ENCODE results near the gene SLC8B1.

DNA sequence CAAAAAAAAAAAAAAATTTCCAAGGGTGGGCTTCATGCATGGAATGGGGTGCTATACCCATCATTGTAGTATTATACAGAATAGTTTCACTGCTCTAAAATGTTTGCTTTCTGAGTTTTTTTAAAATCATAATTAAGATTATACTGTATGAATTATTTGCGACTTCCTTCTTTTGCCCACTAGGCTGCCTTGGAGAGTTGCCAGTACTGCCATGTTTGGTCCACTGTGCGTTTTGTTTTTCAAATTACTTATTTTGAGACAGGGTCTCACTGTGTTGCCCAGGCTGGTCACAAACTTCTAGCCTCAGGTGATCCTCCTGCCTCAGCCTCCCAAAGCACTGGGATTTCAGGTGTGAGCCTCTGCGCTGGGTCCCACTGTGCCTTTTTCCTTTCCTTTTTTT is 43.4 kb upstream of the SLC8B1 start:
- TF ChIP-seq, protein P1, sequence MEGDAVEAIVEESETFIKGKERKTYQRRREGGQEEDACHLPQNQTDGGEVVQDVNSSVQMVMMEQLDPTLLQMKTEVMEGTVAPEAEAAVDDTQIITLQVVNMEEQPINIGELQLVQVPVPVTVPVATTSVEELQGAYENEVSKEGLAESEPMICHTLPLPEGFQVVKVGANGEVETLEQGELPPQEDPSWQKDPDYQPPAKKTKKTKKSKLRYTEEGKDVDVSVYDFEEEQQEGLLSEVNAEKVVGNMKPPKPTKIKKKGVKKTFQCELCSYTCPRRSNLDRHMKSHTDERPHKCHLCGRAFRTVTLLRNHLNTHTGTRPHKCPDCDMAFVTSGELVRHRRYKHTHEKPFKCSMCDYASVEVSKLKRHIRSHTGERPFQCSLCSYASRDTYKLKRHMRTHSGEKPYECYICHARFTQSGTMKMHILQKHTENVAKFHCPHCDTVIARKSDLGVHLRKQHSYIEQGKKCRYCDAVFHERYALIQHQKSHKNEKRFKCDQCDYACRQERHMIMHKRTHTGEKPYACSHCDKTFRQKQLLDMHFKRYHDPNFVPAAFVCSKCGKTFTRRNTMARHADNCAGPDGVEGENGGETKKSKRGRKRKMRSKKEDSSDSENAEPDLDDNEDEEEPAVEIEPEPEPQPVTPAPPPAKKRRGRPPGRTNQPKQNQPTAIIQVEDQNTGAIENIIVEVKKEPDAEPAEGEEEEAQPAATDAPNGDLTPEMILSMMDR (IDR thresholded peaks at IDR 0.05), result no peak
- TF ChIP-seq POLR2A (IDR thresholded peaks at IDR 0.05), result no peak
